ENCODE measurements around the gene SEPTIN12. TPM values are rescaled to one million over a fixed set of nuclear protein-coding genes. Genes with fewer than 3 reads are reported as not detected.

Gene SEPTIN12
- total RNA-seq, 1 donor from 2014 or later, result not detected

- peak within 1 kb of the TSS; percentile 96 for H3K4me3 ChIP-seq (ENCODE audit: low read depth, low read length)
- no peak for TF ChIP-seq CTCF (conservative IDR thresholded peaks at IDR 0.05; ENCODE audit: low read depth, low read length)
- DNase-seq (ENCODE audit: low read depth), result peak; percentile 48
Observed at GRCh38 chr16:4766875-4767628, 21.1 kb downstream of the SEPTIN12 start, which contains the start of gene ZNF500. Gene ZNF500, minus strand, starts transcription at chr16:4767162. Its CDS starts 1,184 bp downstream, at chr16:4765978.

- peak overlapping the region; percentile 96 for H3K4me3 ChIP-seq (ENCODE audit: low read depth, low read length)
- no peak for TF ChIP-seq CTCF (conservative IDR thresholded peaks at IDR 0.05; ENCODE audit: low read depth, low read length)
- no peak for DNase-seq (ENCODE audit: low read depth)
Observed at GRCh38 chr16:4765511-4766474, 22.4 kb downstream of the SEPTIN12 start.

- DNase-seq (ENCODE audit: low read depth), result no peak
- TF ChIP-seq CTCF (conservative IDR thresholded peaks at IDR 0.05; ENCODE audit: low read depth, low read length), result no peak
- no peak overlapping the region for H3K4me3 ChIP-seq (ENCODE audit: low read depth, low read length)
Observed at GRCh38 chr16:4763791-4764190, 24.4 kb downstream of the SEPTIN12 start.

GRCh38 chr16:4762205-4762604 is 25.9 kb downstream of the SEPTIN12 start:
- no peak overlapping the region for H3K4me3 ChIP-seq (ENCODE audit: low read depth, low read length)
- no peak for DNase-seq (ENCODE audit: low read depth)
- no peak for TF ChIP-seq CTCF (conservative IDR thresholded peaks at IDR 0.05; ENCODE audit: low read depth, low read length)

GRCh38 chr16:4760221-4760910 is 27.8 kb downstream of the SEPTIN12 start:
- DNase-seq (ENCODE audit: low read depth), result no peak
- no peak overlapping the region for H3K4me3 ChIP-seq (ENCODE audit: low read depth, low read length)
- TF ChIP-seq CTCF (conservative IDR thresholded peaks at IDR 0.05; ENCODE audit: low read depth, low read length), result no peak

GRCh38 chr16:4755687-4756086 is 32.5 kb downstream of the SEPTIN12 start:
- no peak for TF ChIP-seq CTCF (conservative IDR thresholded peaks at IDR 0.05; ENCODE audit: low read depth, low read length)
- no peak for DNase-seq (ENCODE audit: low read depth)
- no peak overlapping the region for H3K4me3 ChIP-seq (ENCODE audit: low read depth, low read length)

All from epithelial cell of proximal tubule (primary cell).